Skeletal muscle cell (primary cell): ENCODE measurements around the gene GMNC.
"Not testable (repeated sequence)": the region's sequence is repeated elsewhere in the genome, so short reads cannot be mapped to it uniquely, and the experiment has no call there.

Experiments used
- DNase-seq: peaks from one replicate; pipeline ENCODE4 v3.0.0-alpha.2; 2010; ENCODE audit warnings: low read depth
- H3K4me3 ChIP-seq: 2 replicates; pipeline ENCODE4 v1.5.1; 2011; ENCODE audit warnings: low read depth, mild to moderate bottlenecking, control low read depth, low read length, moderate library complexity

The GMNC gene, protein sequence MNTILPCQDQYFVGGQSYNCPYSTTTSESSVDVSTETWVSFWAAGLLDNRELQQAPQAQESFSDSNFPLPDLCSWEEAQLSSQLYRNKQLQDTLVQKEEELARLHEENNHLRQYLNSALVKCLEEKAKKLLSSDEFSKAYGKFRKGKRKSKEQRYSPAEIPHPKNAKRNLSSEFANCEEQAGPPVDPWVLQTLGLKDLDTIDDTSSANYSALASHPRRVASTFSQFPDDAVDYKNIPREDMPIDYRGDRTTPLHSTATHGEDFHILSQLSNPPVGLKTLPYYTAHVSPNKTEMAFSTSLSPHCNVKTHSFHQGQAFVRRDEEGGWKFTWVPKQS

DNA sequence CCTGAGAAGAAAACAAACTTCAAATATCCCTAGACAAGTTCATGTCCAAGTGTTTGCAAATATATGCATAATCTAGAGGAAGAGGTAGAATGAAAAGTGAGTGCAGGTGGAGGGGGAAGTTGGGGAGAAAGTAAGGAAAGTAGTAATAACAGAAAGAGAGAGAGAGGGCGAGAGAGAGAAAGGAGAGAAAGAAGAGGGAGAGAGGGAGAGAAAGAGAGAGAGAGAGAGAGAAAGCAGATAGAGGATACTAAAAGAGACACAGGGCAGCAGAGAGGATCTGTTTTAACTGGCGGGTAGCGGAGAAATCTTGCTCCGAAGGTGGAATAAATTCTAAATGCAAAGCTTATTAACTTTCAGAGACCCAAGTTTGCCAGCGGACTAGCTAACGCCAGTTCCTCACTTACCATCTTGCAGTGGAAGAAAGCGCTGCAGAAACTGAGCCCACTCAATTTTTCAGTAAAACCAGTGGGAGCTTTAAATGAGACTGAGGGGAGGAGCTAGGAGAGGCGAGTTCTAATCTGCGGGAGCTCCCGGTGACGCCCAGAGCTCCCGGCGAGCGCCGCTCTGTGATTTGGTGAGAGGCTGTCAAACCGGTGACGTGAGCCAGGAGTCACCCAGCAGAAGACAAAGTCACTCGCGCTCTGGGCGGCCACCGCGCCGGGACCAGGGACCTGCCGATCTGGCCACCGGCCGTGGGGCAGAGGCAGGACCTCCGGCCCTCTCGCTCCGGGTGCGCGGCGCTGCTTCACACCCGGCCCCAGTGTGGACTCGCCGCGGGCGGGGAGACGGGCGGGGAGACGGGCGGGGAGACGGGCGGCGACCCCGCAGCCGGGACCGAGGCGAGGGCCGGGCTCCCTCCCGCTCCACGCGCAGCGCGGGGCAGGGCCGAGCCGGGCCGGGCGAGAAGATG, at the start of gene GMNC:
TSS of gene GMNC (minus strand) at position 486 of the 910 bp plus-strand sequence. CDS start at position 407, 79 bp downstream.
- DNase-seq, result peak; percentile 22
- H3K4me3 ChIP-seq, result peak within 1 kb of the TSS; percentile 53

- no peak overlapping the region for H3K4me3 ChIP-seq
- no peak for DNase-seq
These were observed 48.9 kb upstream of the GMNC start for GRCh38 chr3:190911382-190911781.

GRCh38 chr3:190909908-190910307, 47.4 kb upstream of the GMNC start:
- no peak overlapping the region for H3K4me3 ChIP-seq
- no peak for DNase-seq

GRCh38 chr3:190903156-190903555, 40.7 kb upstream of the GMNC start:
- no peak for DNase-seq
- H3K4me3 ChIP-seq, result no peak overlapping the region

DNA sequence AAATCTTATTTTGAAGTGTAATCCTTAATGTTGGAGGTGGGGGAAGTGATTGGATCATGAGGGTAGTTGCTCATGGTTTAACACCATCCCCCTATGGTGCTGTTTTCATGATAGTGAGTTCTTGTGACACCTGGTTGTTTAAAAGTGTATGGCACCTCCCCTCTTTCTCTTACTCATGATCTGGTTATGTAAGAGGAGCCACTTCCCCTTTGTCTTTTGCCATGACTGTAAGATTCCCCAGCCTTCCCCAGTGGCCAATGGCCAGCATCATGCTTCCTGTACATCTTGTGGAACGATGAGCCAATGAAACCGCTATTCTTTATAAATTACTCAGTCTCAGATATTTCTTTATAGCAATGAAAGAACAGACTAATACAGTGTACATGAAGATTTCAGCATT, 39.8 kb upstream of the GMNC start:
- DNase-seq, result no peak
- H3K4me3 ChIP-seq, result no peak overlapping the region

- no peak for DNase-seq
- no peak overlapping the region for H3K4me3 ChIP-seq
These were observed 30.0 kb upstream of the GMNC start for GRCh38 chr3:190892395-190892902.

DNA sequence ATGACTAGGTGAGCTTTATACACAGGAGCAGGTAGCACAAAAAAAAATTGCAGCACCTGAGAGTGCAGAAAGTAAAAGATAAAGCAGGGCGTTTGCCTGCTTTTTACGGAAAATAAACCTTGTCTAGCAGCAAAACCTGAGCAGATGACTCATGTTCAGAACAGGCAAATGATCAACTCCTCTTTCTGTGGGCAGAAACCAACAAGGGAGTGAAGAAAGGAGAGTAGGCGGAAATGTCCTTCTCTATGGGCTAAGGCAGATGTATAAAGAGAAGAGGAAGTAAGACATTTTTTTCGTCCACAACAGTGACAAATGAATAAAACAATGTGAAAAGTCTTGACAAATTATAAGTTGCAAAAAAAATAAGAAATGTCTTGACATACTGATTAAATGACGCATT, 24.5 kb upstream of the GMNC start:
- no peak for DNase-seq
- H3K4me3 ChIP-seq, result no peak overlapping the region

DNA sequence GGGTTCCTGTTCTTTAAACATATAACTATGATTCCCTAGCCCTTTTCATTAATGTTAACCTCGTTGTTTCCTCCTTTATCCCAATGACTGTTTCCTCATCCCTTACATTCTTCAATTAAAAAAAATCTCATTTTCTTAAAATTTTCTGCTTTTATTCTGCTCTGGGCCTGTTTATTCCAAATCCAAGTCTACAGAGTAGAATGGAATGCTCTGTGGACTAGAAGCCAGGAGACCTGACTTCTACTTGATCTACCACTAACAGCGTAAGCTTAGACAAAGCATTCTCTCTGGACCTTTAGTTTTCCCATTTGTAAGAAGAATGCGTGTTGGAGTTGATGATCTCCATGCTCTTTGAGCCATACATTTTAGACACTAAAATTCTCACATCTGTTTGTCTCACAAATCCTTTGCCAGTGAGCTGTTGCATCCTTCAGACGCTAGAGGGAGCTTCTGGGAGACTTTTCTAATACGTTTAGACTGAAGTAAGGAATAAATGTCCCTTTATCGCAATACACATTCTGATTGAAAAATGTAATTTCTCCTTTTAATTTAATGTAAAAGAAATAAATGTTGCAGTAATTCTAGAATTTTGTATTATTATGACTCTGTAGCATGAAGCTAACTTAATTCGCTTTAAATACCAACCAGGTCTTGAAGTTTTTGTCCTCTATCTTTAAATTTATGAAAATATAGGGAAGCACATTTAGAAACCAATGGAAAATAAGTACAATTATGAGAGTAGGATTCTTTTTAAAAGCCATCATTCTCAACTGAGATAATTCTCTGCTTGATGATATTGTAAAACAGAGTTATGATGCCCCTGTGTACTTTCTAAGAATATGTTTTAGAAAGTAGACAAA, 21.7 kb upstream of the GMNC start:
- no peak overlapping the region for H3K4me3 ChIP-seq
- peak; percentile 24 for DNase-seq

DNA sequence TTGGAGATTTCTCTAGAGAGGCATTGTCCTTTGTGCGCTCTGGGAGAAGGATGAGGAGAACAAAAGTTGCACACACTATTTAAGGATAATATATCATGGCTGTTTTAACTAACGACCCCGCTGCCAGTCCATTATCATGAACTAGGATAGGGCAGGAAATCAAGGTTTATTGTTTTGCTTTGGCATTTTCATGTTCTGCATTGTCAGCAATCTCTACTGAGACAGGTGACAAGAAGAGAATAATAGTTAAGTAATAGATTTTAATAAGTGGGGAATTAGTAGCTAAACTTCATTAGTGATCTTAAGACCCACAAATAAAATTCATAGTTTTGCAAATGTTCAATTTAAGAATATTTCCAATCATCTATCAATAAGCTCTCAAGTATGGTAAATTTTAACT, 20.6 kb upstream of the GMNC start:
- H3K4me3 ChIP-seq, result no peak overlapping the region
- no peak for DNase-seq

- no peak for DNase-seq
- H3K4me3 ChIP-seq, result no peak overlapping the region
These were observed 15.4 kb upstream of the GMNC start for GRCh38 chr3:190877925-190878324.

GRCh38 chr3:190876433-190876832, 13.9 kb upstream of the GMNC start:
- not testable (repeated sequence) for H3K4me3 ChIP-seq, DNase-seq

- not testable (repeated sequence) for DNase-seq, H3K4me3 ChIP-seq
These were observed 12.6 kb upstream of the GMNC start for GRCh38 chr3:190875061-190875460.

- H3K4me3 ChIP-seq, result no peak overlapping the region
- DNase-seq, result no peak
These were observed 7.6 kb upstream of the GMNC start for GRCh38 chr3:190870127-190870526.

GRCh38 chr3:190867071-190867470, 4.6 kb upstream of the GMNC start:
- no peak for DNase-seq
- no peak overlapping the region for H3K4me3 ChIP-seq

DNA sequence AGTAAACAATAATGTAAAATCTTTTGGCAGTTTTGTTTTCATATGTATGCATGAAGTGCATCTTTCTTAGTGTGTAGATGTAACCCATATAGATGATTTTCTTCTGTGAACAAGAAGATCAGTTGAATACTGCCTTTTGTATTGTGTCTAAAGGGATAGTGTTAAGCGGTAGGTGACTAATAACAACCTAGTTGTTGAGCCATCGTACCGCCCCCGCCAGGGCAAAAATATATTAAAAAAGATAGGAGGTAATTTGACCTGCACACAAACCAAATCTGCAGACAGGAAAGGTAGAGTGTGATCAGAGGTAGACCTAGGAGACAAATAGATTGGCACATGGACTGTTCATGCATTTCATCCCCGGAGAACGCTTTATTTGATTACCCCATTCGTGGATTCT, 3.3 kb upstream of the GMNC start:
- H3K4me3 ChIP-seq, result no peak overlapping the region
- DNase-seq, result no peak

- DNase-seq, result no peak
- no peak overlapping the region for H3K4me3 ChIP-seq
These were observed 2.9 kb upstream of the GMNC start for GRCh38 chr3:190865419-190865818.

- DNase-seq, result no peak
- H3K4me3 ChIP-seq, result no peak overlapping the region
These were observed 1.5 kb upstream of the GMNC start for GRCh38 chr3:190864002-190864401.

DNA sequence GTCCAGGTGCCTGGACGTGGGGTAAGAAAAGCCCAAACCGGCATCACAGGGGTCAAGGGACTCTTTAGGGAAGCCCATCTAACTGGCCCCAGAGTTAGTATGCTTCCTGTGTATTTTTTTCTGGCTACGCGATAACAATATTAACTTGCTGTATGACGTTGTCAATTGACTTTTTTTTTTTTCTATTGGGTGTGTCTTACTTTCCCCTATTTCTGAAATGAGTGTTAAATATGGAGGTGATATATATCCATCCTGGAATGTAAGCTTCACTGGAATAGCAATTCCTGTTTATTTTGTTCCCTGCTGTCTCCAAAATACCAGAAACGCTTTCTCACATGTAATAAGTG, 598 bp upstream of the GMNC start:
- H3K4me3 ChIP-seq, result peak overlapping the region; percentile 53
- no peak for DNase-seq

DNA sequence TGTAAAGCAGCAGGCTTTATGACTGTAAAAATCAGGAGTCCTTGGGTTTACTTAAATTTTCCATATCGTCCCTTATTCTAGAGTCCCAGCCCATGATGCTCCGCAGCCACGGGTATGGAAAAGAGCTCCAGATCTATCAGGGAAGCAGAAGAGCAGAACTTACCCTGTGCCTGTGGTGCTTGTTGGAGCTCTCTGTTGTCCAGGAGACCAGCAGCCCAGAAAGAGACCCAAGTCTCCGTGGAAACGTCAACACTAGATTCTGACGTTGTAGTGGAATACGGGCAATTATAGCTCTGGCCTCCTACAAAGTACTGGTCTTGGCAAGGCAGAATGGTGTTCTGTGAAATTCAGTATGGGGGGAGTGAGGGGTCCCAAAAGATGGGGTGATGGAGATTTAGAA, 2.0 kb downstream of the GMNC start:
- no peak for DNase-seq
- no peak overlapping the region for H3K4me3 ChIP-seq

DNA sequence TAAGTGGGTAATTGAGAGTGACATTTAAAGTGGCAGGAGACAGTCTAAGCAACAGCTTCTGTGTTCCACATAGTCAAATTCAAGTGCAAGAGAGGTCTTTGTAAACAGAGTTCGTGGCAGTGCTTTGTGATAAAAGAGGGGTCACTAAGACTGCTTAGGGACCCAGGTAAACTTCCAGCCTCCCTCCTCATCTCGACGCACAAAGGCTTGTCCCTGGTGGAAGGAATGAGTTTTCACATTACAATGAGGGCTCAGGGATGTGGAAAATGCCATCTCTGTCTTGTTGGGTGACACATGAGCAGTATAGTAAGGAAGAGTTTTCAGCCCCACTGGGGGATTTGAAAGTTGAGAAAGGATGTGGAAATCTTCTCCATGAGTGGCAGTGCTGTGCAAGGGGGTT, 7.3 kb downstream of the GMNC start:
- DNase-seq, result no peak
- H3K4me3 ChIP-seq, result no peak overlapping the region
